ENCODE data around the gene DAPK1. TPM values are rescaled to one million over a fixed set of nuclear protein-coding genes. Genes with fewer than 3 reads are reported as not detected.

The DAPK1 gene
- total and polyA plus RNA-seq, 3 donors from 2014 or later: 35.1 to 74.6 (median 71.0) TPM

GRCh38 chr9:87694236-87694755 is 196.6 kb downstream of the DAPK1 start:
- WGBS, 2 donors: 90 to 96% methylated on average over 2 to 3 of the region's 3 CpGs
- no peak for DNase-seq
- TF ChIP-seq CTCF (IDR thresholded peaks at IDR 0.05): no peak
- TF ChIP-seq POLR2A (IDR thresholded peaks at IDR 0.05): no peak
- H3K27me3 ChIP-seq: no peaks in the 10 kb centered on the region
- intact Hi-C loops (cut with DNase I; ENCODE audit: low total_unique reads): no loop called here
- no peaks in the 10 kb centered on the region for H3K4me1 ChIP-seq
- no peak overlapping the region for H3K27ac ChIP-seq
- no peaks in the 10 kb centered on the region for H3K36me3 ChIP-seq (ENCODE audit: low read depth, missing control alignments)
- no peak overlapping the region for H3K4me3 ChIP-seq
- H3K9me3 ChIP-seq: no peaks in the 10 kb centered on the region

DNA sequence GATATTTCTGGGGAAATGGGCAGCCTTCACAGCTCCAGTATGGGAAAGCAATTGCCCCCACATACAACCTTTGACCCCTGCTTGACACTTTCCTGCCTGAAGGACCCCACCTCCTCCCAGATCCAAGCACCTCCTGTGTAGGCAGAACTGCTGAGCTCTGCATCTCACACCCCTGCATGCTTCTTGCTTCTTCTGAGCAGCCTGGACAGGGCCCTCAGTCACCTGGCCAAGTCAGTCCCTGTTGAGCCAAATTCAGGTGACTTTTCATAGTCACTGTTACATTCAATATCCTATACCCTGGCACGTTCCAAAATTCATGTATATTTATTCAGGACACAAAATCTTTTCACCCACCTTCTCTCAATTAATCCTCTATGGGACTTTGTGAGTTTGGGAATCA is 197.9 kb downstream of the DAPK1 start:
- WGBS, 2 donors: 77 to 93% methylated on average over 1 of the region's 1 CpG
- Histone ChIP-seq H3K27ac (no peak overlapping the region), H3K4me3 (no peak overlapping the region), H3K27me3 (no peaks in the 10 kb centered on the region), H3K4me1 (no peaks in the 10 kb centered on the region), H3K9me3 (no peaks in the 10 kb centered on the region), H3K36me3 (ENCODE audit: low read depth, missing control alignments) (no peaks in the 10 kb centered on the region)
- intact Hi-C loops (cut with DNase I; ENCODE audit: low total_unique reads): no loop called here
- TF ChIP-seq CTCF (IDR thresholded peaks at IDR 0.05): no peak
- no peak for TF ChIP-seq POLR2A (IDR thresholded peaks at IDR 0.05)
- DNase-seq: no peak

GRCh38 chr9:87696641-87697040 is 199.0 kb downstream of the DAPK1 start:
- no peak for DNase-seq
- intact Hi-C loops (cut with DNase I; ENCODE audit: low total_unique reads): no loop called here
- no peaks in the 10 kb centered on the region for H3K4me1 ChIP-seq
- TF ChIP-seq CTCF (IDR thresholded peaks at IDR 0.05) (no peak), POLR2A (IDR thresholded peaks at IDR 0.05) (no peak)
- H3K36me3 ChIP-seq (ENCODE audit: low read depth, missing control alignments): no peaks in the 10 kb centered on the region
- no peaks in the 10 kb centered on the region for H3K9me3 ChIP-seq
- no peak overlapping the region for H3K4me3 ChIP-seq
- WGBS, 2 donors: 85 to 89% methylated on average over 7 of the region's 7 CpGs
- H3K27ac ChIP-seq: no peak overlapping the region
- no peaks in the 10 kb centered on the region for H3K27me3 ChIP-seq

DNA sequence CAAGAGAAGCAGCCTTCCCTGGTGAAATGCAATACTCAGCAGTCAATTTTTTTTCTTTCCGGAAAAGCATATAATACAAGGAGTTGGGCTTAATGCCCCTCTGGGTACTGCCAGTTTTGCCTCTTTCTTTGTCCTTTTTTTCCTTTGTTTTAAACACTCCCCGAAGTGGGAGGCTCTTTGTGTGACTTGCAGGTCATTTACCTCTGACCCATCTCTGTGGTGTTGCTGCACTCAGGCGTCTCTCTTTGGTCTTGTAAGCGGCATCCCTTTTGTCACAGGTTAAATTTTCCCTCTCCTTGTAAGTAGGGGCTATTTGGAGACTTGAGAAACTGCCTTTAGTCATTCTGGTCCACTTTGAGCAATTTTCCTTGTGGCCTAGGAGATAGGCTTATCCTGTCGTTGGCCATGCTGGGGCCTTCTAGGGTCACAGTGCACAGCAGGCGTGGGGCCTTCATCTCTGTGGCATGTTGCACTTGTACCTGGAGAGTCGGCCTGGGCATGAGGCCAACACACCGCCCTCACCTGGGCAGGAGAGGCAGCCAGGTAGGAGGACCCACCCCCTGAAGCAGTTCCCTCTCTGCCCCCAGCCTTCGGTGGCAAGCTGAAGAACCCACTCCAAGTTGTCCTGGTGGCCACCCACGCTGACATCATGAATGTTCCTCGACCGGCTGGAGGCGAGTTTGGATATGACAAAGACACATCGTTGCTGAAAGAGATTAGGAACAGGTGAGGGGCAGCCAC is 200.6 kb downstream of the DAPK1 start:
- Histone ChIP-seq H3K27ac (no peak overlapping the region), H3K36me3 (ENCODE audit: low read depth, missing control alignments) (no peaks in the 10 kb centered on the region), H3K27me3 (no peaks in the 10 kb centered on the region), H3K9me3 (no peaks in the 10 kb centered on the region), H3K4me3 (no peak overlapping the region), H3K4me1 (no peaks in the 10 kb centered on the region)
- WGBS, 2 donors: 89 to 93% methylated on average over 14 of the region's 14 CpGs
- intact Hi-C loops (cut with DNase I; ENCODE audit: low total_unique reads): no loop called here
- DNase-seq: no peak
- TF ChIP-seq CTCF (IDR thresholded peaks at IDR 0.05): no peak
- TF ChIP-seq POLR2A (IDR thresholded peaks at IDR 0.05): no peak

DNA sequence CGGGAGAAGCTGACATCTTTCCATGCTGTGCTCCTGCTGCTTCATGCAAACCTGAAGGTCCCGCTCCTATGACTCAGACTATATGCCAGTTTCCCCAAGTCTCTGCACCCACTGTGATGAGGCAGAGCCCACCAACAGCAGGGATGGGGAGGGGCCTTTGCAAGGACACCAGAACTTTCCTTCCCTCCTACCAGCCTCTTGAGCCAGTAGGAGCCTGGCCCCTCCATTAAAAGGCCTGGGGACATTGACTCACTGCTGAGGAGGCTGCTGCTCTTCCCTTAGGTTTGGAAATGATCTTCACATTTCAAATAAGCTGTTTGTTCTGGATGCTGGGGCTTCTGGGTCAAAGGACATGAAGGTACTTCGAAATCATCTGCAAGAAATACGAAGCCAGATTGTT is 202.2 kb downstream of the DAPK1 start:
- Histone ChIP-seq H3K4me1 (no peaks in the 10 kb centered on the region), H3K4me3 (no peak overlapping the region), H3K36me3 (ENCODE audit: low read depth, missing control alignments) (no peaks in the 10 kb centered on the region), H3K27ac (no peak overlapping the region), H3K9me3 (no peaks in the 10 kb centered on the region), H3K27me3 (no peaks in the 10 kb centered on the region)
- WGBS, 2 donors: 95 to 98% methylated on average over 4 of the region's 4 CpGs
- intact Hi-C loops (cut with DNase I; ENCODE audit: low total_unique reads): no loop called here
- DNase-seq: no peak
- no peak for TF ChIP-seq CTCF (IDR thresholded peaks at IDR 0.05)
- no peak for TF ChIP-seq POLR2A (IDR thresholded peaks at IDR 0.05)

Measured in testis (tissue), 3 donors.